Suprapubic skin (tissue), 4 donors: ENCODE data around the gene MVK. TPM values are rescaled to one million over a fixed set of nuclear protein-coding genes. Genes with fewer than 3 reads are reported as not detected.

Source experiments
- DNase-seq, 2 donors: peaks; one replicate each; pipeline ENCODE4 v3.0.0-alpha.2; 2019; ENCODE audit warnings: low spot score in 2 of 2
- H3K27ac ChIP-seq: fragments of 200-600 bp; sonication (generic); one replicate; pipeline ENCODE4 v1.5.1; 2019
- H3K27me3 ChIP-seq: fragments of 200-600 bp; sonication (generic); one replicate; pipeline ENCODE4 v1.5.1; 2019
- H3K36me3 ChIP-seq: fragments of 200-600 bp; sonication (generic); one replicate; pipeline ENCODE4 v1.5.1; 2019
- H3K4me1 ChIP-seq: fragments of 200-600 bp; sonication (generic); one replicate; pipeline ENCODE4 v1.5.1; 2019
- H3K4me3 ChIP-seq: fragments of 200-600 bp; sonication (generic); one replicate; pipeline ENCODE4 v1.5.1; 2019; ENCODE audit warnings: mild to moderate bottlenecking
- H3K9me3 ChIP-seq: fragments of 200-600 bp; sonication (generic); one replicate; pipeline ENCODE4 v1.5.1; 2019
- EP300 ChIP-seq: sonication (generic); formaldehyde crosslinking; IDR thresholded peaks from one replicate; pipeline ENCODE4 v1.6.1; 2017; ENCODE audit warnings: antibody characterized with exemption
- POLR2A ChIP-seq, 2 donors: fragments of 450-650 bp; IDR thresholded peaks; one replicate each; pipeline ENCODE4 v1.6.1; 2017; ENCODE audit warnings: antibody characterized with exemption in 2 of 2, mild to moderate bottlenecking in 2 of 2, moderate library complexity in 2 of 2
- POLR2AphosphoS5 ChIP-seq, 3 donors: sonication (generic); formaldehyde crosslinking; IDR thresholded peaks; one replicate each; pipeline ENCODE4 v1.6.1; 2017; ENCODE audit warnings: antibody characterized with exemption in 3 of 3
- WGBS: methylation state at CpG from one replicate; pipeline ENCODE4 v1.1.5; 2018; 5-methylcytosine and 5-hydroxymethylcytosine counted together
- total RNA-seq, 4 donors: library from RNA; depleted of rRNA; stranded (reverse); fragments of >200 nt; gene quantifications; one replicate each; pipeline ENCODE4 v1.1.0, GENCODE V29; 2016
- TF ChIP-seq, protein P1 (sequence below), 2 donors: fragments of 200-600 bp in 1 of 2; fragments of 450-650 bp in 1 of 2; sonication (generic) in 1 of 2; IDR thresholded peaks; one replicate each; pipeline ENCODE4 v1.5.1; 2016 to 2019; ENCODE audit warnings: antibody characterized with exemption in 2 of 2, mild to moderate bottlenecking in 1 of 2, moderate library complexity in 1 of 2

Gene MVK
- total RNA-seq, 4 donors from 2014 or later: 30.1 to 62.1 (median 37.2) TPM

DNA sequence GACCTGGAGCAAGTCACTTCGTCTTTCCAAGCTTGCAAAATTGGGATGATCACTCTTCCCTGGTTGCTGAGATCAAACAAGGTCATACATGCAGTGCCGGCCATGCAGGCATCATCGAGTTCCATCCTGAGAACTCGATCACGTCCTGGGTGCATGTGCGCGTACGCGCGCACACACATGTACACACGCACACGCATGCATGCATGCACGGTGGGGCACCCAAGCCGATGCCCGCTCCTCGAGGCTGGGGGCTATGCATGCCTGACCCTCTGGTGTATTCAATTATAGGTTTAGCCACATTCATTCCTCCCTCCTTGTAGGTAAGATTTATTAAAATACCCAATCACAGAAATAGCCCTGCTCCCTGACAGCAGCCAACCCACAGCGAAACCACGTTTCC is 26.3 kb upstream of the MVK start:
- H3K27me3 ChIP-seq: peaks cover 21% of the 10 kb centered on the region
- no peak overlapping the region for H3K4me3 ChIP-seq
- H3K36me3 ChIP-seq: no peaks in the 10 kb centered on the region
- WGBS: 87% methylated on average over 18 of the region's 18 CpGs
- no peak overlapping the region for H3K27ac ChIP-seq
- H3K4me1 ChIP-seq: peaks cover 11% of the 10 kb centered on the region
- TF ChIP-seq, protein P1, sequence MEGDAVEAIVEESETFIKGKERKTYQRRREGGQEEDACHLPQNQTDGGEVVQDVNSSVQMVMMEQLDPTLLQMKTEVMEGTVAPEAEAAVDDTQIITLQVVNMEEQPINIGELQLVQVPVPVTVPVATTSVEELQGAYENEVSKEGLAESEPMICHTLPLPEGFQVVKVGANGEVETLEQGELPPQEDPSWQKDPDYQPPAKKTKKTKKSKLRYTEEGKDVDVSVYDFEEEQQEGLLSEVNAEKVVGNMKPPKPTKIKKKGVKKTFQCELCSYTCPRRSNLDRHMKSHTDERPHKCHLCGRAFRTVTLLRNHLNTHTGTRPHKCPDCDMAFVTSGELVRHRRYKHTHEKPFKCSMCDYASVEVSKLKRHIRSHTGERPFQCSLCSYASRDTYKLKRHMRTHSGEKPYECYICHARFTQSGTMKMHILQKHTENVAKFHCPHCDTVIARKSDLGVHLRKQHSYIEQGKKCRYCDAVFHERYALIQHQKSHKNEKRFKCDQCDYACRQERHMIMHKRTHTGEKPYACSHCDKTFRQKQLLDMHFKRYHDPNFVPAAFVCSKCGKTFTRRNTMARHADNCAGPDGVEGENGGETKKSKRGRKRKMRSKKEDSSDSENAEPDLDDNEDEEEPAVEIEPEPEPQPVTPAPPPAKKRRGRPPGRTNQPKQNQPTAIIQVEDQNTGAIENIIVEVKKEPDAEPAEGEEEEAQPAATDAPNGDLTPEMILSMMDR (IDR thresholded peaks at IDR 0.05): no peak
- no peak for TF ChIP-seq POLR2A (IDR thresholded peaks at IDR 0.05)
- TF ChIP-seq POLR2AphosphoS5 (IDR thresholded peaks at IDR 0.05): no peak
- no peak for TF ChIP-seq EP300
- H3K9me3 ChIP-seq: no peaks in the 10 kb centered on the region
- DNase-seq: no peak

DNA sequence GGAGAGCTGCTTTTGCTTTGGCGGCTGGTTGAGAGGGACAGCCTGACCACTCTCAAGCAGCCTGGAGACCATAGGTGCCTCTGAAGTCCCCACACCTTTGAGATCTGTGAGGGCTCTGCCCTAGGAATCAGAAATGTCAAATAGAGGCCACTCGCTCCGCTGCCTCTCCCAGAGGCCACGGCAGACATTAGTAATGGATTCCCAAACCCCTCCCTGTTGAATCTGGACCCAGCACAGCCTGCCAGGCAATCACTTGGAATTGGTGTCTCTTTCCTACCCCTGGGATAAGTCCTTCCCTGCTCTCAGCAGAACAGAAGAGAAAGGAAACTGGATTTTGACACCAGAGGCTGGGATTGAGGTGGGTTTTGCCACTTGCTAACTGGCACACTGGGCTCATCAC is 25.3 kb upstream of the MVK start:
- TF ChIP-seq, protein P1 (IDR thresholded peaks at IDR 0.05): no peak
- TF ChIP-seq EP300 (no peak), POLR2AphosphoS5 (IDR thresholded peaks at IDR 0.05) (no peak), POLR2A (IDR thresholded peaks at IDR 0.05) (no peak)
- 74% methylated on average over 4 of the region's 4 CpGs for WGBS
- peaks cover 11% of the 10 kb centered on the region for H3K4me1 ChIP-seq

DNA sequence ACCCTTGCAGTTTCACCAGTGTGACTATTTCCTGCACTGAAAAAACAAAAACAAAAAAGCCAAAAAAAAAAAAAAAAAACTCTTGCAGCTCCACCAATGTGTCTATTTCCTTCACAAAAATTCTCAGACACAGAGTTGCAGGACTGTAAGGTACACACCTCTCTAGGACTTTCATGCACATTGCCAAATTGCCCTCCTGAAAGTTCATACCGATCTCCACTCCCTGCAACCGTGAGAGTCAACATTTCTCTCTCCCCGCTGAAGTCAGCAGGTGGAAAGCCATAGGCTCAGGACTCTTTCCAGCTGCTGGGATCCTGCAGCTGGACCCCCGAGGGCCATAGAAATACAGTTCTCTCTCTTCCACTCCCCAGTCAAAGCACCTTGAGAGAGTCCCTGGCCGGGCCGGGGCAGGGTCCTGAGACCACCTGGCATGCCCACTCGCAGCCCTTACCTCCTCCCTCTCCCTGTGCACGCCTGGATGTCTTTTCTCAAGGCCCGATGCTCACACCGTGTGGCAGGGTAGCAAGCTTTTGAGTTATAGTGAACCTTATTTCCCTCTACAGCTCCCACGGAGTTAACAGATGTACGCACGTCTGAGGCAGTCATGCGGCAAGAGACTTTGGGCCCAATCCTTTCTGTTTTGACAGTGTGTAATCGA is 23.9 kb upstream of the MVK start:
- H3K27me3 ChIP-seq: peaks cover 21% of the 10 kb centered on the region
- H3K9me3 ChIP-seq: no peaks in the 10 kb centered on the region
- no peak overlapping the region for H3K4me3 ChIP-seq
- peaks cover 23% of the 10 kb centered on the region for H3K4me1 ChIP-seq
- H3K36me3 ChIP-seq: no peaks in the 10 kb centered on the region
- TF ChIP-seq POLR2AphosphoS5 (IDR thresholded peaks at IDR 0.05) (no peak), EP300 (no peak), POLR2A (IDR thresholded peaks at IDR 0.05) (no peak)
- TF ChIP-seq, protein P1 (IDR thresholded peaks at IDR 0.05): no peak
- no peak overlapping the region for H3K27ac ChIP-seq
- 53% methylated on average over 15 of the region's 15 CpGs for WGBS
- no peak for DNase-seq

More for the DNA sequence above, 25.3 kb upstream of the MVK start:
- no peaks in the 10 kb centered on the region for H3K9me3 ChIP-seq
- H3K27ac ChIP-seq: no peak overlapping the region
- no peaks in the 10 kb centered on the region for H3K36me3 ChIP-seq
- DNase-seq: no peak
- H3K4me3 ChIP-seq: no peak overlapping the region
- peaks cover 21% of the 10 kb centered on the region for H3K27me3 ChIP-seq

DNA sequence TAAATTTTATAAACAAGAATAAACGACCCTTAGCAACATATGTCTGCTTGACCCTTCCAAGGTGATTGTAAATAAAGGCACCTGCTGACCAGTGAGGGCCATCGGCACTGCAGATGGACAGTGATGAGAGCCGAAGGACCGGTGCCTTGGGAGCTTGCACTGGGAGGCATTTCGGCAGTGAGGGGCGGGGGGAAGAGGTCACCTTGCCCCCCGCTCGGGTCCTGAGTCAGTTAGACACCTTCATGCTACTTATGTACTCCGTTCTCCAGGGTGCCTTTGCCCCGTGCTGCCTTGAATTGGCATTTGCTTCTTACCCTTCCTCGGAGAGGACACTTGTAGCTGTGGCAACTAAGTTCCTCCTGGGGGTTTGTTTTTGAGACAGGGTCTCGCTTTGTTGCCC is 23.3 kb upstream of the MVK start:
- Histone ChIP-seq H3K9me3 (no peaks in the 10 kb centered on the region), H3K4me3 (no peak overlapping the region), H3K36me3 (no peaks in the 10 kb centered on the region), H3K27ac (no peak overlapping the region), H3K4me1 (peaks cover 17% of the 10 kb centered on the region), H3K27me3 (peaks cover 21% of the 10 kb centered on the region)
- 71% methylated on average over 12 of the region's 12 CpGs for WGBS
- DNase-seq: no peak
- TF ChIP-seq POLR2A (IDR thresholded peaks at IDR 0.05): no peak
- no peak for TF ChIP-seq EP300
- no peak for TF ChIP-seq POLR2AphosphoS5 (IDR thresholded peaks at IDR 0.05)
- TF ChIP-seq, protein P1 (IDR thresholded peaks at IDR 0.05): no peak

DNA sequence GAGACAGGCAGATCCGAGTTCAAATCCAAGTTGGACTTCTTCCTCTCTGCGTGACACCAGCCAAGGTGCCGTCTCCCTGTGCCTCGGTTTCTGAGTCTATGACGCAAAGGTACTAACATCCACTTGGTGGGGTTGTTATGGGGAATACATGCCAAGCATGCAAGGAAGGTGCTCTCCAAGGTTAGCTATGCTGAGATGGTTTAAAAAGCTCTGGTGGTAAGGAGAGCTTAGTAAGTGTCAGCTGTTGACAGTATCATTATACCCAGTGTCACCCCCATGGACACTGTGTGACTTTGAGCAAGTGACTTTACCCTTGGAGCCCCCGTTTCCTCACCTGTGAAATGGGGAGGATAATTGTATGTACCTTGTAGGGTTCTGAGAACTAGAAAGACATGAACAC is 22.5 kb upstream of the MVK start:
- Histone ChIP-seq H3K36me3 (no peaks in the 10 kb centered on the region), H3K27ac (no peak overlapping the region), H3K4me3 (no peak overlapping the region), H3K9me3 (no peaks in the 10 kb centered on the region), H3K27me3 (peaks cover 21% of the 10 kb centered on the region), H3K4me1 (peaks cover 12% of the 10 kb centered on the region)
- 91% methylated on average over 6 of the region's 6 CpGs for WGBS
- TF ChIP-seq POLR2A (IDR thresholded peaks at IDR 0.05) (no peak), POLR2AphosphoS5 (IDR thresholded peaks at IDR 0.05) (no peak), EP300 (no peak)
- TF ChIP-seq, protein P1 (IDR thresholded peaks at IDR 0.05): no peak
- no peak for DNase-seq
